Measurements from ENCODE around the gene COL11A2. TPM values are rescaled to one million over a fixed set of nuclear protein-coding genes. Genes with fewer than 3 reads are reported as not detected.

The COL11A2 gene
- total RNA-seq, 2 donors from 2014 or later = 0.78 to 2.3 TPM

GRCh38 chr6:33174784-33175183 lies 17.5 kb downstream of the COL11A2 start:
- no peaks in the 10 kb centered on the region for H3K9me3 ChIP-seq
- WGBS, 2 donors = 80 to 91% methylated on average over 4 of the region's 4 CpGs
- no peaks in the 10 kb centered on the region for H3K4me1 ChIP-seq
- intact Hi-C loops (cut with DNase I) = no loop called here
- H3K27me3 ChIP-seq = no peaks in the 10 kb centered on the region
- TF ChIP-seq, protein P1, sequence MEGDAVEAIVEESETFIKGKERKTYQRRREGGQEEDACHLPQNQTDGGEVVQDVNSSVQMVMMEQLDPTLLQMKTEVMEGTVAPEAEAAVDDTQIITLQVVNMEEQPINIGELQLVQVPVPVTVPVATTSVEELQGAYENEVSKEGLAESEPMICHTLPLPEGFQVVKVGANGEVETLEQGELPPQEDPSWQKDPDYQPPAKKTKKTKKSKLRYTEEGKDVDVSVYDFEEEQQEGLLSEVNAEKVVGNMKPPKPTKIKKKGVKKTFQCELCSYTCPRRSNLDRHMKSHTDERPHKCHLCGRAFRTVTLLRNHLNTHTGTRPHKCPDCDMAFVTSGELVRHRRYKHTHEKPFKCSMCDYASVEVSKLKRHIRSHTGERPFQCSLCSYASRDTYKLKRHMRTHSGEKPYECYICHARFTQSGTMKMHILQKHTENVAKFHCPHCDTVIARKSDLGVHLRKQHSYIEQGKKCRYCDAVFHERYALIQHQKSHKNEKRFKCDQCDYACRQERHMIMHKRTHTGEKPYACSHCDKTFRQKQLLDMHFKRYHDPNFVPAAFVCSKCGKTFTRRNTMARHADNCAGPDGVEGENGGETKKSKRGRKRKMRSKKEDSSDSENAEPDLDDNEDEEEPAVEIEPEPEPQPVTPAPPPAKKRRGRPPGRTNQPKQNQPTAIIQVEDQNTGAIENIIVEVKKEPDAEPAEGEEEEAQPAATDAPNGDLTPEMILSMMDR (IDR thresholded peaks at IDR 0.05) = no peak
- TF ChIP-seq POLR2A (IDR thresholded peaks at IDR 0.05) = no peak
- ATAC-seq (no peak), DNase-seq (no peak)
- H3K27ac ChIP-seq = no peak overlapping the region
- no peaks in the 10 kb centered on the region for H3K36me3 ChIP-seq (replicated peaks in 1 of 2; ENCODE audit: insufficient read depth in 1 of 2, low read depth in 2 of 2)
- H3K4me3 ChIP-seq = no peak overlapping the region

GRCh38 chr6:33173535-33174180 lies 18.6 kb downstream of the COL11A2 start:
- intact Hi-C loops (cut with DNase I) = no loop called here
- ATAC-seq (no peak), DNase-seq (no peak)
- TF ChIP-seq, protein P1 (IDR thresholded peaks at IDR 0.05) = no peak
- TF ChIP-seq POLR2A (IDR thresholded peaks at IDR 0.05) = no peak
- no peaks in the 10 kb centered on the region for H3K36me3 ChIP-seq (replicated peaks in 1 of 2; ENCODE audit: insufficient read depth in 1 of 2, low read depth in 2 of 2)
- no peaks in the 10 kb centered on the region for H3K4me1 ChIP-seq
- H3K27me3 ChIP-seq = no peaks in the 10 kb centered on the region
- no peak overlapping the region for H3K4me3 ChIP-seq
- H3K9me3 ChIP-seq = no peaks in the 10 kb centered on the region
- 49 to 56% methylated on average over 11 of the region's 11 CpGs for WGBS, 2 donors
- H3K27ac ChIP-seq = no peak overlapping the region

GRCh38 chr6:33172688-33173534 lies 19.4 kb downstream of the COL11A2 start:
- DNase-seq = peak in 1 of 4 donors; percentile 24
- TF ChIP-seq, protein P1 (IDR thresholded peaks at IDR 0.05) = peak in 6 of 7 experiments; percentile 21 to 58 (median 44)
- TF ChIP-seq POLR2A (IDR thresholded peaks at IDR 0.05) = no peak
- WGBS, 2 donors = 32 to 43% methylated on average over 12 to 16 of the region's 16 CpGs
- Histone ChIP-seq H3K4me1 (no peaks in the 10 kb centered on the region), H3K27me3 (no peaks in the 10 kb centered on the region), H3K4me3 (no peak overlapping the region), H3K9me3 (no peaks in the 10 kb centered on the region), H3K36me3 (replicated peaks in 1 of 2; ENCODE audit: insufficient read depth in 1 of 2, low read depth in 2 of 2) (no peaks in the 10 kb centered on the region), H3K27ac (no peak overlapping the region)
- intact Hi-C loops (cut with DNase I) = no loop called here
- peak; percentile 46 for ATAC-seq

- intact Hi-C loops (cut with DNase I) = no loop called here
- H3K9me3 ChIP-seq = no peaks in the 10 kb centered on the region
- no peak for TF ChIP-seq POLR2A (IDR thresholded peaks at IDR 0.05)
- TF ChIP-seq, protein P1 (IDR thresholded peaks at IDR 0.05) = no peak
- no peaks in the 10 kb centered on the region for H3K27me3 ChIP-seq
- no peak overlapping the region for H3K27ac ChIP-seq
- DNase-seq (no peak), ATAC-seq (no peak)
- H3K4me3 ChIP-seq = no peak overlapping the region
- no peaks in the 10 kb centered on the region for H3K36me3 ChIP-seq (replicated peaks in 1 of 2; ENCODE audit: insufficient read depth in 1 of 2, low read depth in 2 of 2)
- no peaks in the 10 kb centered on the region for H3K4me1 ChIP-seq
- 44 to 49% methylated on average over 8 of the region's 8 CpGs for WGBS, 2 donors
Observed at GRCh38 chr6:33171880-33172687, 20.2 kb downstream of the COL11A2 start.
